NB4 (cell line): Measurements from ENCODE around the gene MIB1.

ENCODE experiments used
- DNase-seq: peaks from one replicate; pipeline ENCODE4 v3.0.0; 2010; ENCODE audit warnings: low read depth
- H3K4me3 ChIP-seq: one replicate; pipeline ENCODE4 v1.5.1; 2011; ENCODE audit warnings: mild to moderate bottlenecking, low read depth, low read length, moderate library complexity
- CTCF ChIP-seq: IDR thresholded peaks from one replicate; pipeline ENCODE4 v1.5.1; 2012; ENCODE audit warnings: low read depth, low read length
- MAX ChIP-seq: IDR thresholded peaks from 2 replicates; pipeline ENCODE4 v1.6.1; 2011; ENCODE audit warnings: low read depth, low read length
- MYC ChIP-seq: IDR thresholded peaks from 2 replicates; pipeline ENCODE4 v1.6.1; 2011; ENCODE audit warnings: low read depth, low read length
- POLR2A ChIP-seq: IDR thresholded peaks from 2 replicates; pipeline ENCODE4 v1.6.1; 2011; ENCODE audit warnings: mild to moderate bottlenecking; ENCODE audit not compliant: insufficient read length; ENCODE audit errors: extremely low read depth

The MIB1 gene

GRCh38 chr18:21823848-21824247 is 83.3 kb downstream of the MIB1 start:
- H3K4me3 ChIP-seq = no peak overlapping the region
- no peak for TF ChIP-seq CTCF
- TF ChIP-seq POLR2A = no peak
- TF ChIP-seq MAX = no peak
- TF ChIP-seq MYC = no peak
- no peak for DNase-seq

GRCh38 chr18:21826196-21826595 is 85.6 kb downstream of the MIB1 start:
- no peak overlapping the region for H3K4me3 ChIP-seq
- no peak for TF ChIP-seq MAX
- TF ChIP-seq CTCF = no peak
- TF ChIP-seq POLR2A = no peak
- no peak for TF ChIP-seq MYC
- no peak for DNase-seq

GRCh38 chr18:21826641-21827302 is 86.2 kb downstream of the MIB1 start:
- H3K4me3 ChIP-seq = no peak overlapping the region
- TF ChIP-seq MAX (no peak), MYC (no peak), CTCF (no peak), POLR2A (no peak)
- no peak for DNase-seq

GRCh38 chr18:21830532-21830931 is 89.9 kb downstream of the MIB1 start:
- no peak overlapping the region for H3K4me3 ChIP-seq
- DNase-seq = no peak
- TF ChIP-seq CTCF = no peak
- no peak for TF ChIP-seq POLR2A
- no peak for TF ChIP-seq MAX
- no peak for TF ChIP-seq MYC

GRCh38 chr18:21831413-21831831 is 90.8 kb downstream of the MIB1 start:
- TF ChIP-seq CTCF (no peak), MYC (no peak), MAX (no peak), POLR2A (no peak)
- no peak for DNase-seq
- no peak overlapping the region for H3K4me3 ChIP-seq
